ENCODE data around the gene ANKHD1.
"Not testable (repeated sequence)": the region's sequence is repeated elsewhere in the genome, so short reads cannot be mapped to it uniquely, and the experiment has no call there.

ANKHD1 gene

DNA sequence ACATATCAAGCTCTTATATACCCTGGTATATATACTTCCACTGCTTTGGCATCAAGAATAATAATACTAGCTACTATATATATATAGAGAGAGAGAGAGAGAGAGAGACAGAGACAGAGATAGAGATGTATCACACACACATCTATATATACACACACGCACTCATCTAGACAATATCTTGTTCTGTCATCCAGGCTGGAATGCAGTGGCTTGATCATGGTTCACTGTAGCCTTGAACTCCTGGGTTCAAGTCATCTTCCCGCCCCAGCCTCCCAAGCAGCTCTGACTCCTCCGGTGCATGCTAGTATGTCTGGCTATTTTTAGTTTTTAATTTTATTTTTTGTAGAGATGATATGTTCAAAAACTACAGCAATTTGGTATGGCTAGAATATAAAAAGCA, 22.5 kb downstream of the ANKHD1 start:
- no peak for DNase-seq (ENCODE audit: low read depth in 2 of 2)

DNA sequence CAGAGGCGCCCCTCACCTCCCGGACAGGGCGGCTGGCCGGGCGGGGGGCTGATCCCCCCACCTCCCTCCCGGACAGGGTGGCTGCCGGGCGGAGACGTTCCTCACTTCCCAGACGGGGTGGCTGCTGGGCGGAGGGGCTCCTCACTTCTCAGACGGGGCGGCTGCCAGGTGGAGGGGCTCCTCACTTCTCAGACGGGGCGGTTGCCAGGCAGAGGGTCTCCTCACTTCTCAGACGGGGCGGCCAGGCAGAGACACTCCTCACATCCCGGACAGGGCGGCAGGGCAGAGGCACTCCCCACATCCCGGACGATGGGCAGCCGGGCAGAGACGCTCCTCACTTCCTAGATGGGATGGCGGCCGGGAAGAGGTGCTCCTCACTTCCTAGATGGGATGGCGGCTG, 26.1 kb downstream of the ANKHD1 start:
- DNase-seq (ENCODE audit: low read depth in 2 of 2) = not testable (repeated sequence)

DNA sequence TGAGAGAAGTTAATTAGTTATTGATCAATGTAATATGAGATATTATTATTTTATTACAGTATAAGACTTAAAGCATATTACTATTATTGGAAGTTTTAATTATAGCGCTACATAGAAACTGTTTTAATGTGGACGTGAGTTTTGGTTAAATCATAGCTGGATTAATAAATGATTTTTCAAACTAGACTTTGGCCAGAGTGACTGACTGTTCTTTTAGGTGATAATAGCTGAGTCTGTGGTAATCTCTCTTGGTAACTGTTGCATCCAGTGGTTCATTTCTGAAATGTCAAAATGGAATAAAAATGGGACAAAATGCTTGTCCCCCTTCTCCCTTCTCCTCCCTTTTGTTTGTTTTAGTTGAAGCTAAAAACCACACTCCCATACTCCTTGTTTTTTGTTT, 28.1 kb downstream of the ANKHD1 start:
- no peak for DNase-seq (ENCODE audit: low read depth in 2 of 2)

DNA sequence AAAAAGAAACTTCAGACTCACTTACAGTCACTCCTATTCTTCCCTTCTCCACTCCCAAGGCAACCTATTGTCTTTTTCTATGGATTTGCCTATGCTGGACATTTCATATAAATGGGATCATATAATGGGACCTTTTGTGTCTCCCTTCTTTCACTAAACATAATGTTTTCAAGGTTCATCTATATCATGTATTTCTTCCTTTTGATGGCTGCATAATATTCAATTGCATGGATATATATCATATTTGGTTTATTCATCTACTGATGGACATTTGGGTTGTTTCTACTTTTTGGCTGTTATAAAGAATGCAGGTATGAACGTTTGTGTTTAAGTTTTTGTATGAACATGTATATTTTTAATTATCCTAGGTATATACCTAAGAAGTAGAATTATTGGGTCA, 30.6 kb downstream of the ANKHD1 start:
- DNase-seq (ENCODE audit: low read depth in 2 of 2) = no peak

DNA sequence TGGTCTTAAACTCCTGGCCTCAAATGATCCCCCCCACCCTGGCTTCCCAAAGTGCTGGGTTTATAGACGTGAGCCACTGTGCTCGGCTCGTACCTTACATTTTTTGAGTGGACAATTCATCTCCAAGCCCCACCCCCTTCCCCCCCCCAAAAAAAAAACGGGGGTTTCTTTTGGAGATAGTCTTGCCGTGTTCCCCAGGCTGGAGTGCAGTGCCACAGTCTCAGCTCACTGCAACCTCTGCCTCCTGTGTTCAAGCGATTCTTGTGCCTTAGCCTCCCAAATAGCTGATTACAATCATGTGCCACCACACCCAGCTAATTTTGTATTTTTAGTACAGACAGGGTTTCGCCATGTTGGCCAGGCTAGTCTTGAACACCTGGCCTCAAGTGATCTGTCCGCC, 31.3 kb downstream of the ANKHD1 start:
- DNase-seq (ENCODE audit: low read depth in 2 of 2) = no peak

DNA sequence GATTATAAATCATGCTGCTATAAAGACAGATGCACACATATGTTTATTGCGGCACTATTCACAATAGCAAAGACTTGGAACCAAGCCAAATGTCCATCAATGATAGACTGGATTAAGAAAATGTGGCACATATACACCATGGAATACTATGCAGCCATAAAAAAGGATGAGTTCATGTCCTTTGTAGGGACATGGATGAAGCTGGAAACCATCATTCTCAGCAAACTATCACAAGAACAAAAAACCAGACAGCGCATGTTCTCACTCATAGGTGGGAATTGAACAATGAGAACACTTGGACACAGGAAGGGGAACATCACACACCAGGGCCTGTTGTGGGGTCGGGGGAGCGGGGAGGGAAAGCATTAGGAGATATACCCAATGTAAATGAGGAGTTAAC, 55.7 kb downstream of the ANKHD1 start:
- DNase-seq (ENCODE audit: low read depth in 2 of 2) = not testable (repeated sequence)

DNA sequence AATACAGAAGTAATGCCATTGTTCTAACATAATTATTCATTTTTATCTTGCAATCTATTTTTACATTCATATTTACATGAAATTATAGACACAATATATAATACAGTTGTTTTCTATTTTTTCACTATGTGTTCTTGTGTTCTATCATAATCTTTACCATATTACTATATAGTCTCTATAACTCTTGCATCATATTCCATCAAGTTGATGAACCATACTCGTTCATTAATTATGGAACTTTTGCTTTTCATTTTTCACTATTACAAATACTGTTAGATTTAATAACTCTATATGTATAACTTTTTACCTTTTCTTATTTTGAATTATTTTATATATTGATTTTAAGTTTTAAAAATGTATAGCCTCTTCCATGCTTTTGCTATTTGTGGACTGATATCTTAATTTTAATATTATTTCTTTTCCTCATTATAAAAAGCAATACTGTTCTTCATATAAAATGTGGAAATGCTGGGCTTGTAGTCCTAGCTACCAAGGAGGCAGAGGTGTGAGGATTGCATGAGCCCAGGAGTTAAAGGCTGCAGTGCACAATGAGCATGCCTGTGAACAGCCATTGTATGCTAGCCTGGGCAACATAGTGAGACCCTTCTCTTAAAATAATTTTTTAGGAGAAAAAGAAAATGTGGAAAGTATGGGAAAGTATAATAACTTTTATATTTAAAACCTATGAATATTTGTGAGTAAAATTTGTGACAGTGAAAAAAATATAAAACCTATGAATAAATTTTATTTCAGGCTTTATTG, 65.5 kb downstream of the ANKHD1 start:
- DNase-seq (ENCODE audit: low read depth in 2 of 2) = no peak

DNA sequence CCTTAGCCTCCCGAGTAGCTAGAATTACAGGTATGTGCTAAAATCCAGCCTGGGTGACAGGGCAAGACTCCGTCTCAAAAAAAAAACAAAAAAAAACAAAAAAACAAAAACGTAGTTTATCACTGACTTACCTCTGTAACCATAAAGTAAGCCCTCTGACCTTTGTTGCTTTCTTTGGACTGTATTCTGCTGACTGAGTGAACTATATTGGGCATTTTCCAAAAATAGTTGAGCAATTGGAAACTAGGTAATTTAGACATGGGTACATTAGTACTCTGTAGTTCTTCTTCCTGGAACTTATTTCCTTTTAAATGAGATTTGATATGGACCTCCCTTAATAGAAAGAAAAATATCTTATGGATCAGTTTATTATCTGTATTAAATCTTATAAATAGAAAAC, 66.6 kb downstream of the ANKHD1 start:
- DNase-seq (ENCODE audit: low read depth in 2 of 2) = no peak

DNA sequence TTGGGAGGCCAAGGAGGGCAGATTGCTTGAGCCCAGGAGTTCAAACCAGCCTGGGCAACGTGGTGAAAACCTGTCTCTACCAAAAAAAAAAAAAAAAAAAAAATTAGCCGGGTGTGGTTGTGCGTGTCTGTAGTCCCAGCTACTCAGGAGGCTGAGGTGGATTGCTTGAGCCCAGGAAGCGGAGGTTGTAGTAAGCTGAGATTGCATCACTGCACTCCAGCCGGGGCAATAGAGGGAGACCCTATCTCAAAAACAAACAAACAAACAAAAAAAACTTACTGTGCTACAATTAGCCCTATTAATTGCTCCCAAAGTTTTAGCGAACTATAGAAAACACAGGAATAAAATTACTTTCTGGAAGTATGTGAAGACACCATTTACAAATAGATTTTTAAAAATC, 67.6 kb downstream of the ANKHD1 start:
- no peak for DNase-seq (ENCODE audit: low read depth in 2 of 2)

DNA sequence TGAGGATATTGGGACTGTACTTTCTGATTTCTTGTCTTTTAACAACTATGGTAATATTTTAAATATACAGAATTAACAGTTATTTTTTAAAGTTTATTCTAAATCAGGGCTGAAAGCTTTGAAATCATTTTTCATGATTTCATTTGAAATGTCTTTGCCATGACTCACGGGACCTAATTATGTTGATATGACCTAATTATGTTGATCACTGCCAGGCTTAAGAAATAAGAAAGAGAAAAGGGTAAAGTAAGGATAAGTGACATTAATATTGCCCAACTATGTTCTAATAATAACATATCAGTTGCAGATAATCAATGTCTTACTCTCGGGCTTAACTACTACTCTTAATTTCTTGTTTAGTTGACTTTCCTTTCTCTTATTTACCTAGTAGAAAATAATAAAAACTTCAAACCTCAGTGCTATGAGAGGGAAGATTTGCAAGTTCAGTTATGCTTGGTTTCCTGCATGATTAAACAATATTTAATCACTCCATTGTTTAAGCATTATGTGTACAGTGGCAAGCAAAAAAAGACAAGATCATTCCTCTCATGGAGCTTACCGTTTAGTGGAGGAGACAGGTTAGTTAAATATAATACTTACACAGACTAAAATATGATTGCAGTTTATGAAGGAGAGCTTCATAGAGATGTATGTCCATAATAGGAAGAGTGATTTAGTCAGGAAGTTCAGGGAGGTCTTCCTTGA, 78.8 kb downstream of the ANKHD1 start:
- no peak for DNase-seq (ENCODE audit: low read depth in 2 of 2)

DNA sequence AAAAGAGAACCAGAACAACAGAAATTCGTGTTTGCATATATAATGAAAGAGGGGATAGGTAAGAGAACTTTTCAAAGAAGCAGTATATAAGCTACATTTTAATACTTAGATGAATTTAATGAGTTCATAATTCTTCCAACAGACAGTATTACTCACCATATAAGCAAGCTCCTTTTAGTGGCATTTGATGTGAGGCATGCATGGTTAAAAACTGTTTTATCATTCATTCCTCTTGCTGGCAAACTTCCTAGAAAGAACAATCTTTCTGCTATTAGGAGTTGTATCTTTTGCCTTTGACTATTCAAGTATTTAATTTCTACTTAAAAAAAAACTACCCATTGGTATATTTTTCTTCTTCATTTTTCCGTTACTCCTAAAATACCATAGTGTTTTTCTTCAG, 80.1 kb downstream of the ANKHD1 start:
- DNase-seq (ENCODE audit: low read depth in 2 of 2) = no peak

DNA sequence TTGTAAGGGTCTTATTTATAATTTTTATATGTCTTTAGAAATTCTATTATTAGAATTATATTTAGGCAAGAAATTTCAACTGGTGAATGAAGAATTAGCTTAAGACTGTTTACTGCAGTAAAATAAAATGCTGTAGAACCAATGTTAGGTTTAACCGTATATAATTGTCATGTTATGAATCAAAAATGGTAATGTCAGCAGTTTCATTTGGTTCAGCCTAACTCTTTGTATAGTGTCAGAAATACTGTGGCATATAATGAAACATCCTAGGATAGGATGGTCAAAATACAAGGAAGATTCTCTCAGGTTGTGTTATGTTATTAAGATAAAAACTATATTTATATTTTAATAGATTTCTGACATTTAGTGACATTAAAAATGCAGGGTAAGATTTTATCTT, 81.4 kb downstream of the ANKHD1 start:
- DNase-seq (ENCODE audit: low read depth in 2 of 2) = no peak

DNA sequence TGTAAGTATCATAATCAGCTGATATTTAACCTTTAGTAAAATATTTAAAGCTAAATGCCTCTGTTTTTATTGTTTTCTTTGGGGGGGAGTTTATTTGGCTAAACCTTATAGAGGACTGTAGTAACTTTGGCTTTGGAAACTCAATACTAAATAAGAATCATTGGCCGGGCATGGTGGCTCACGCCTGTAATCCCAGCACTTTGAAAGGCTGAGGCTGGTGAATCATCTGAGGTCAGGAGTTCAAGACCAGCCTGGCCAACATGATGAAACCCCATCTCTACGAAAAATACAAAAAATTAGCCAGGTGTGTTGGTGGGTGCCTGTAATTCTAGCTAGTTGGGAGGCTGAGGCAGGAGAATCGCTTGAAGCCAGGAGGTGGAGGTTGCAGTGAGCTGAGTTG, 86.5 kb downstream of the ANKHD1 start:
- DNase-seq (ENCODE audit: low read depth in 2 of 2) = not testable (repeated sequence)

DNA sequence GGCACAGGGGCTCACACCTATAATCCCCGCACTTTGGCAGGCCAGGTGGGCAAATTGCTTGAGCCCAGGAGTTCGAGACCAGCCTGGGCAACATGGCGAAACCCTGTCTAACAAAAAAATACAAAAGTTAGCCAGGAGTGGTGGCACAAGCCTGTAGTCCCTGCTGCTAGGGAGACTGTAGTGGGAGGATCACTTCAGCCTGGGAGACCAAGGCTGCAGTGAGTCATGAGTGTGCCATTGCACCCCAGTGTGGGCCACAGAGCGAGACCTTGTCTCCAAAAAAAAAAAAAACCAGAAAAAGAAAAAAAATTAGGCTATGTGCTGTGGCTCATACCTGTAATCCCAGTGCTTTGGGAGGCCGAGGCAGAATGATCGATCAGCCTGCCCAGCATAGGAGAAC, 87.3 kb downstream of the ANKHD1 start:
- no peak for DNase-seq (ENCODE audit: low read depth in 2 of 2)

DNA sequence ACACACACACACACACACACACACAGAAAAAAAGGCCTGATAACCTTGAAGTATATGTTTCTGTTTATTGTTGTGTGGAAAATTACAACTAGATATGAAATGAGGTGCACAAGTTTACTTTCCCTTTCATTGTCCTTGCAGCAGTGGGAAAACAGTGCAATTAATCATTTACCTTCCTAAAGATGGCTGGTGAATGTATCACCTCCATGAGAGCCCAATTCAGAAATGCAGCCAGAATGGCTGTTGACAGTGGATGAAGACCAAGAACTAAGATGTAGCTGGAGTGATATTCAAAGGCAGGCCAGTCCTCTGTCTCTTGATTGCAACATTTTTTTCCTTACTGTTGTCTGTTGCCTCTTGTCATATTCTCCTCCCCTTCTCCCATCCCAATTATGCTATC, 96.3 kb downstream of the ANKHD1 start:
- DNase-seq (ENCODE audit: low read depth in 2 of 2) = no peak

DNA sequence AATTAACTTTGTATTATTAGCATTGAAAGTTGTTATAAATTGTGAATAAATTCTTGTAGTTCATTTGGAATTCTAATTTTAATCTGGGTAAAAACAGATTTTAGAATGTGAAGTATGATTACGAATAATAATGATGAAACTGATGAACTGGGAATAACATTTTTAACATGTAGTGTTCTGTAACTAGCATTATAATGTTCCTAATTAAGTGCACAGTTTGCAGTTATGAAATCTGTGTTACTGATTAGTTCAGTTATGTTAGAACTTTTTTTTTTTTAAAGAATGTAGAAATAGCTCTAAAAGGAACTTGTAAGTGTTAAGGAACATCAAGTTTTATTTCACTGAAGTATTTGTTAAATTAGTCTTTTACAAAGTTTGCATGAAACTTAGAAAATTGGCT, 97.0 kb downstream of the ANKHD1 start:
- no peak for DNase-seq (ENCODE audit: low read depth in 2 of 2)

DNA sequence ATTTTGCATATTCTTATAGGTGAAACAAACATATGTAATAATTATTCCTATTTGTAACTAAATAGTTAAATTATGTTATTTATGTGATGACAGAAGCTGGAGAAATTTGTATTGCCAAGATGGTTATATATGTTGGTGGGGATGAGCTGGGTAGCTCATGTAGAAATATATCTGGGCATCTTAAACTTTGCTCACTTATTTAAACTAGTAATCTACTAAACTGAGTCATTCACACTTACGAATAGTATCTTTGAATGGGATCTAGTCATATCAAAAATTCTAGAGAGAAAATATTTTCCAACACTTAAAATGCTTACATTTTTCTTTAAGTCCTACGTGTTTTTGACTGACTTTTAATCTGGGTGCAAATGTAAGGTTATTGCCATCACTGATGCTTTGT, 101.2 kb downstream of the ANKHD1 start:
- DNase-seq (ENCODE audit: low read depth in 2 of 2) = no peak

DNA sequence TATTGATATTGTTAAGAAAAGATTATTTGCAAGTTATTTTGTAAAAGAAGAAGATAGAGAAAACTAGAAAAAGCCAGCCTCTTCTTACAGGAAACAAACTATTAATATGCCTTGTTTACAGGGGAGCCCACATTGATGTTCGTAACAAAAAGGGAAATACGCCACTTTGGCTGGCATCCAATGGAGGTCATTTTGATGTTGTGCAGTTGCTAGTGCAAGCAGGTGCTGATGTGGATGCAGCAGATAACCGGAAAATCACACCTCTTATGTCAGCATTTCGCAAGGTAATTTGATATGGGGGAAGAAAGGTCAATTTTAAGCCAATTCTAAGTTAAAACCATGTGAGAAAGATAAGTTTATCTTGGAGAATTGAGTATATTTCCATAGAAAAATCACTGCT, 108.3 kb downstream of the ANKHD1 start:
- no peak for DNase-seq (ENCODE audit: low read depth in 2 of 2)

DNA sequence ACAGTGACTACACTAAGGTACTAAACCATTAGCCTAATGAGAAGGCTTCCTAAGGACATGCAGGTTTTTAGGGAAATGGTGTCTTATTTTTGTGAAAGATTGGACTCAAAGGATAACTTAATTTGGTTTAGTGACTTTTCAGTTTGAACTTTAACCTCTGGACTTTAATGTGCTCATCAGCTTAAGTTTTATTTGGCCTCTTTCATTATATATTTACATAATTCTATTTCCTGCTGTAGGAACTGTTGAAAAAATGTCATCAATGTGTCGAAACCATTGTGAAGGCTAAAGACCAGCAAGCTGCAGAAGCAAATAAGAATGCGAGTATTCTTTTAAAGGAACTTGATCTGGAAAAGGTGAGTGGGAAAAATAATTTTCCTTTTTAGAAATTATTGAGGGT, 111.5 kb downstream of the ANKHD1 start:
- no peak for DNase-seq (ENCODE audit: low read depth in 2 of 2)

DNA sequence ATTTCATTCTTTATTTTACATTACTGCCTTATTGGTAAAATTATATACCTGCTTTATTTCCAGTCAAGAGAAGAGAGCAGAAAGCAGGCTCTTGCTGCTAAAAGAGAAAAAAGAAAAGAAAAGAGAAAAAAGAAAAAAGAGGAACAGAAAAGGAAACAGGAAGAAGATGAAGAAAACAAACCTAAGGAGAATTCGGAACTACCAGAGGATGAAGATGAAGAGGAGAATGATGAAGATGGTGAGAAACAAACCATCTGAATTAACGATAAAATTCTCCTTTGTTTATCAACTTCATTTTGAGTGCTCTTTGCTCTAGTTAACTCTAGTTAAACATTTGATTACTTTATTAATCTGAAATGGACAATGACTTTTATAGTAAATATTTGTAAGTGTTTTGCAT, 122.4 kb downstream of the ANKHD1 start:
- no peak for DNase-seq (ENCODE audit: low read depth in 2 of 2)

DNA sequence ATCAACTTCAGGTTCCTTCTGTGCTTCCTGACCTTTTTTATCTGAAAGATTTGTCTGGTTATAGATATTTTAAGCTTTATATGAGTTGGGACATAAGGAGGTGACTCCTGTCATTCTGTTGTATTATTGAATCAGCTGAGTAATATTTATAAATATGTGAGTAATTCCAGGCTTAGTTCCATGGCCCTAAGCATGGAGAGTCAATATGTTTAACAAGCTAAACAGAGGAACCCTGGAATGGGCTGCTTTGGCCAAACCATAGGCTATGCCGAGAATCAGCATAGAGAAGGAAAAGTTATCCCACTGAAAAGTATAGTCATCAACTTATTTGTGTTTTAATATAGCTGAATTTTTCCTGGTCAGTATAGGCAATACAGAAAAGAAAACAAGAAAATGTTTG, 138.6 kb downstream of the ANKHD1 start:
- no peak for DNase-seq (ENCODE audit: low read depth in 2 of 2)

DNA sequence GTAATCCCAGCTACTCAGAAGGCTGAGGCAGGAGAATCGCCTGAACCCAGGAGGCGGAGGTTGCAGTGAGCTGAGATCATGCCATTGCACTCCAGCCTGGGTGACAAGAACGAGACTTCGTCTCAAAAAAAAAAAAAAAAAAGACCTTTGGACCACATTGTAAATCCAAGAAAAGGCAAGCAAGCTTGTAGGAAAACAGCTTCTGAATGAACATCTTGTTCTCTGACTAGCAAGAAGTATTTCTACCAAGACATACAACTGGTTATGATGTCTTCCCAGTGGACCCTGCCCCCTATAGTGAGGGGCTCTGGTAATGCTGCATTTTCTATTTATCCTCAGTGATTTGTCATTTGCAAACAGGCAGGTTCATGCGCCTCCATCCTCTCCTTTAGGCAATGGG, 141.3 kb downstream of the ANKHD1 start:
- no peak for DNase-seq (ENCODE audit: low read depth in 2 of 2)

DNA sequence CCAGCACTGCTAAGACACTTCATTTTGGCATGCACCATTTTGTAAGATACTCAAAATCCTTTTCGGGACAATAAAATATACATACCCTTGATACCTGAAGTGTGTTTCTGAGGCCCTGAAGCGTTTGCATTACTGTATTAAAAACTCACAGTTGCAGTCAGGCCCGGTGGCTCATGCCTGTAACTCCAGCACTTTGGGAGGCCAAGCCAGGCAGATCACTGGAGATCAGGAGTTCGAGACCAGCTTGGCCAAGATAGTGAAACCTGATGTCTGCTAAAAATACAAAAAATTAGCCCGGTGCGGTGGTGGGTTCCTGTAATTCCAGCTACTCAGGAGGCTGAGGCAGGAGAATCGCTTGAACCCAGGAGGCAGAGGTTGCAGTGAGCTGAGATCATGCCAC, 143.4 kb downstream of the ANKHD1 start:
- DNase-seq (ENCODE audit: low read depth in 2 of 2) = no peak

DNA sequence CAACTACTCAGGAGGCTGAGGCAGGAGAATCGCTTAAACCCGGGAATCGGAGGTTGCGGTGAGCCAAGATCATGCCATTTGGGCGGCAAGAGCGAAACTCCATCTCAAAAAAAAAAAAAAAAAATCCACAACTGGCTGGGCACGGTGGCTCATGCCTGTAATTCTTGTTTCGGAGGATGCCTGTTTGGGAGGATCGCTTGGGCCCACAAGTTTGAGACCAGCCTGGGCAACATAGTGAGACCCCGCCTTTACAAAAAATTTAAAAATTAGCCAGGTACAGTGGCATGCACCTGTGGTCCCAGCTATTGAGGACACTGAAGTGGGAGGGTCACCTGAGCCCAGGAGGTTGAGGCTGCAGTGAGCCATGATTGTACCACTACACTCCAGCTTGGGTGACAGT, 144.0 kb downstream of the ANKHD1 start:
- no peak for DNase-seq (ENCODE audit: low read depth in 2 of 2)

Measured in stimulated activated CD4-positive, alpha-beta T cell treated with anti-CD3 and anti-CD28 coated beads, Interleukin-1b, Interleukin-23, amount 100 ng/mL, for 4 hours (primary cell).